HG02610 (cell line): ENCODE results near the gene STYX.
"Not testable (repeated sequence)": the region's sequence is repeated elsewhere in the genome, so short reads cannot be mapped to it uniquely, and the experiment has no call there.

Experiments used
- ATAC-seq: cut with Tn5 transposase; IDR thresholded peaks from one replicate; pipeline ENCODE4 v1.9.1; 2021; ENCODE audit warnings: mild to moderate bottlenecking, moderate library complexity; ENCODE audit not compliant: unreplicated experiment

The STYX gene

GRCh38 chr14:52724360-52724644 is 5.7 kb upstream of the STYX start:
- no peak for ATAC-seq

- not testable (repeated sequence) for ATAC-seq
Observed at GRCh38 chr14:52727509-52727908, 2.5 kb upstream of the STYX start.

DNA sequence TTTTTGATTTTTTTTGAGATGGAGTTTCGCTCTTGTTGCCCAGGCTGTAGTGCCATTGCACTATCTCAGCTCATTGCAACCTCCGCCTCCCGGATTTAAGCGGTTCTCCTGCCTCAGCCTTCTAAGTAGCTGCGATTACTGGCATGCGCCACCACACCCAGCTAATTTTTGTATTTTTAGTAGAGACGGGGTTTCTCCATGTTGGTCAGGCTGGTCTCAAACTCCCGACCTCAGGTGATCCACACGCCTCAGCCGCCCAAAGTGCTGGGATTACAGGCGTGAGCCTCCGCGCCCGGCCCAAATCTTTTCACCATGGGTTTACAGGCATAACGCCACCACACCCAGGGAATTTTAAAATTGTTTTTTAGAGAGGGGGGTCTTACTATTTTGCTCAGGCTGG is 931 bp upstream of the STYX start:
- not testable (repeated sequence) for ATAC-seq

DNA sequence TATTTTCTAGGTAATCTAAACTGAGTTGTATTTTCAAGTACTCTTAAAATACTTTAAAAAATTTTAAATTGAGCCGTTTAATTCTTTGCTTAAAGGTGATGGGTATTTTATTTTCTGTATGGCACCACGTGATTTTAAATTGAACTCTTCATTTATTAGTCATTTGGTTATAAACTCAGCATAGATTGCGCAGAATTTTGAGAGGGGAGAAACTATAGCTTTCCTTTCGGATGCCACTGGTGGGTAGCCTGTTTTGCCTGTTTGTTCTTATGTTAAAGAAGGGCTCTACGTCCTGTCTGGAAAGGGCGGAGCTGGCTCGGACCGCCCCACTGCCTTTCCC is 411 bp upstream of the STYX start:
- no peak for ATAC-seq

- ATAC-seq, result no peak
Observed at GRCh38 chr14:52730709-52731111, 744 bp downstream of the STYX start.

GRCh38 chr14:52733824-52734223 is 3.9 kb downstream of the STYX start:
- ATAC-seq, result no peak

DNA sequence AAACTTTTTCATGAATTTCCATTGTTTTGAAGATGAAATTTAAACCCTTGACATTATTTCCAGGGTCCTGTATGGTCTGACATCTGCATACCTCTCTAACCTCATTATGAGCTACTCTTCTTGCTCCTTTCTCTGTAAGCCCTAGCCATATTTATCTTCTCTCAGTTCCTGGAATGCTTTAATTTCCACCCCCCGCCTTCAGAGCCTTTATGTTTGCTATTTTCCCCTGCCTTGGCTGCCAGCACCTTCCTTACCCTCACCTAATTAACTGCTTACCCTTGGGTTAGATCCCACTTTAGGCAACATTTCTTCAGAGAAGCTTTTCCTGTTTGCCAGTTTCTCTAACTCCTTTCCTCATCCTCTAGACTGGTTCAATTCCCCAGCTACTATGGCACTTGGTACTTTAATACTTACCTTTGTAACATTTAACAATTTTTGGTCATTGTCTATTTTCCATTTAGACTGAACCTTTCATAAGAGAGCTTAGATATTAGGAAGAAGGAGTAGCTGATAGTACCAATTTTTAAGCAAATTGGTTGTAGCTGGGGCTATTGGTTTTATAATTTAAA is 6.0 kb downstream of the STYX start:
- no peak for ATAC-seq

DNA sequence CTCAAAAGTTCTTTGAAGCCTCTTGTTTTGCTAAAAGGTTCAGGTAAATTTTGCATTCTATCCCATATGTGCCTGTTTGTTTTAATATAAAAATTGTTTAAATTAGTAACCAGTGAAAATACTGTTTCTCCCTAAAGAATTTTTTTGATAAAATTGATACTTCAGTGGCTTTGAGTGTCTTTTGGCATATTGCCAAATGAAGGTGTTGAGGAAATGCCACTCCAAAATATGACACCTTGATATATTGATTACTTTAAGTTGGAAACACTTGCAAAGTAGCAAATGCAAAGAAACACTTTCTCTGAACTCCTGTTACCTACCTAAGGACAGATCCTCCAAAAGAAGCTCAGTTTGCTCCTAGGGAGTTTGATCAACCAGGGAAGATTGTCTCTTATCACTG is 8.4 kb downstream of the STYX start:
- ATAC-seq, result no peak

DNA sequence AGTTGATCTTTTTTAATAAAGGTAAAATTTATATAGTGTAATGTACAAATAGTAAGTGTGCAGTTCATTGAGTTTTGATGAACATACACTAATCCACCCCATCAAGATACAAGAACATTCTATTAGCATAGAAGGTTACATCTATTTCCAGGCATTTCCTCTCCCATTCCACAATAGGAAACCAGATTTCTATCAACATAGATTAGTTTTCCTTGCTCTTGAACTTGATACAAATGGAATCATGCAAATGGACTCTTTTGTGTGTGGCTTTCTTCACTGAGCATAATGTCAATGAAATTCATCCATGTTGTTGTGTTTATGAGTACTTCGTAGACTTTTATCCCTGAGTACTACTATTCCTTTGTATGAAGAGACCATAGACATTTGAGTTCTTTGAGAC is 10.8 kb downstream of the STYX start:
- no peak for ATAC-seq

- peak; percentile 21 for ATAC-seq
Observed at GRCh38 chr14:52741865-52742264, 11.9 kb downstream of the STYX start.

GRCh38 chr14:52748647-52749292 is 18.8 kb downstream of the STYX start:
- no peak for ATAC-seq

GRCh38 chr14:52755607-52756316 is 25.8 kb downstream of the STYX start:
- no peak for ATAC-seq

GRCh38 chr14:52759145-52759544 is 29.2 kb downstream of the STYX start:
- no peak for ATAC-seq

DNA sequence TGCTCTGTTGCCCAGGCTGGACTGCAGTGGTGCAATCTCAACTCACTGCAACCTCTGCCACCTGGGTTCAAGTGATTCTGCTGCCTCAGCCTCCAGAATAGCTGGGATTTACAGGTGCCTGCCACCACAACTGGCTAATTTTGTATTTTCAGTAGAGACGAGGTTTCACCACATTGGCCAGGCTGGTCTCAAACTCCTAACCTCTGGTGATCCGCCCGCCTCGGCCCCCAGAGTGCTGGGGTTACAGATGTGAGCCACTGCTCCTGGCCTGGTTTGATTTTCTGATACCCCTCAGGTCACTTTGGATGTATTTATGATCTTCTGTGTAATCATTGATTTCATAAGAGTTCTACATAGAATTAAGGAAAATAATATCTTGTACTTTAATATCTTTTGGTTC is 33.0 kb downstream of the STYX start:
- ATAC-seq, result not testable (repeated sequence)

- no peak for ATAC-seq
Observed at GRCh38 chr14:52767058-52767833, 37.3 kb downstream of the STYX start.

DNA sequence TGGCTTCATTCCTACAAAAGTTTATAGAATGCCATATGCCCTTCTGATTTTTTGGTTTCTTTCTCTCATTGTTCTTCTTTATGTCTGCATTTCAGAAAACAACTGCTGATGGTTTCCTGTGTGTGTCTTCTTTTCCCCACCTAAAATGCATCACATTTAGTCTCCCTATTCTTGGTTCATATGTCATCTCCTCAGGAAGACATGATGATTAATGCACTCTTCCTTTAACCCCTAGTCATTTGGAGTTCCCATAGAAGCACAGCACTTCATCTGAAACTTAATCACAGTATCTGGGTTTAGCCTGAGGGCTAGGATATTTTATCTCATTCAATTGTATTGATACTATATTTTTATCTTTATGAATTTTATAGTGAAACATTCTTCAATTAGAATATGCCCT is 39.9 kb downstream of the STYX start:
- no peak for ATAC-seq

DNA sequence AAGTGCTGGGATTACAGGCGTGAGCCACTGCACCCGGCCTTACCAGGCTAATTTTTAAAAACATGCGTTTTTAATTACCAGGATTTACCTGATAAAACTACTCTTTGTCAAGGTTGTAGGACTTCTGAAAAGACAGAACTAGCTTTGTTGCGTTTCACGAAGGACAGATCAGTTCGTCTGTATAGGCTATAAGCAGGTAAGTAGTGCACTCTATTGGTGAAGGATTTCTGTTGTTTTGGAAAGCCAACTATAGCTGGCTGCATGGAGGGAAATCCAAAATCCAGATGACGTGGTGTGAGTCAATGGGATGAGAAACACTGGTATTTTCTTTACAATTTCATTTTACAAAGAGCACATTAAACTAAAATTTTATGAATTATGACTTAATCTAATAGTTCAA is 46.9 kb downstream of the STYX start:
- ATAC-seq, result no peak

GRCh38 chr14:52778702-52779101 is 48.7 kb downstream of the STYX start:
- ATAC-seq, result no peak

GRCh38 chr14:52780893-52781292 is 50.9 kb downstream of the STYX start:
- ATAC-seq, result no peak

GRCh38 chr14:52781629-52782028 is 51.7 kb downstream of the STYX start:
- no peak for ATAC-seq

DNA sequence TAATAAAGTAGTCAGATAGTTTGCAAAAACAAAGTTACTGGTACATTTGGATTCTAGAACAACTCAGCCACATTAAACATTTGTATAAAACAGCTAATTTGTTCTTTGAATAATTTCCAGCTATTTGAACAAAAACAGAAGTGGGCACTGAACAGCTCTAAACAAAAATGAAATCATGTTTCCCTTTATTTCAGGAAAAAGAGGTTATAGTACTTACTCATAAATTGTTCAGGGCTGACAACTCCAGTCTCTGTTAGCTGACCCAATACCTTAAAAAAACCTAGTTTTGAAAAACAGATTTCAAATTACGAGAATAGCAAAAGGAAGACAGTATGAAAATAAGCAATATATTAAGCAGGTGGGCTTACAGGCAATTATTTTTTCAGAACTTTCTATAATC is 53.2 kb downstream of the STYX start:
- ATAC-seq, result no peak

DNA sequence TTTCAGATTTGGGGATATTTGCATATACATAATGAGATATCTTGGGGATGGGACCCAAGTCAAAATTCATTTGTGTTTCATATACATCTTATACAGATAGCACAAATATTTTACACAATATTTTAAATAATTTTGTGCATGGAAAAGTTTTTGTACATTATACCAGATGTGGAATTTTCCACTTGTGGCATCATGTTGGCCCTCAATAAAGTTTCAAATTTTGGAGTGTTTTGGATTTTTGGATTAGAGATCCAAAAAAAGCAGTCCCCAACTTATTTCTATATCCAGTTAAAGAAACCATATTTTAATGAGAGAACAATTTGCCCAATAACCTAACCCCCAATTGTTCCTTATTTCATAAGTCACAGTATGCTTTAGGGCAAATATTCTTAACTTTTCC is 56.9 kb downstream of the STYX start:
- no peak for ATAC-seq
